ENCODE results near the gene GARIN5B. TPM values are rescaled to one million over a fixed set of nuclear protein-coding genes. Genes with fewer than 3 reads are reported as not detected.
"Not testable (repeated sequence)": the region's sequence is repeated elsewhere in the genome, so short reads cannot be mapped to it uniquely, and the experiment has no call there.

GARIN5B gene
- total and polyA plus RNA-seq, 2 of the 13 experiments (the other 11 are each of a cell fraction or from before 2014, with no cell fraction given), result not detected

- ATAC-seq (no peak), FAIRE-seq (no peak), DNase-seq (ENCODE audit: low spot score) (no peak)
- H3K27ac ChIP-seq (ENCODE audit: extremely low read length, insufficient read depth, low read length), result no peak overlapping the region
- BruUV-seq (replicated peaks), result no TSS peak
- POLR2A ChIA-PET, result no interaction called here
- intact Hi-C loops (cut with micrococcal nuclease; ENCODE audit: unreplicated experiment), result no loop called here
- in situ Hi-C loops (cut with HindIII; ENCODE audit: extremely low pct_ligation_motif_present, low pct_unique_long_range_greater_than_20kb), result no loop called here
- peaks cover 16% of the 10 kb centered on the region for H3K4me1 ChIP-seq (ENCODE audit: insufficient read depth, low read length)
- TF ChIP-seq RBFOX2 (IDR thresholded peaks at IDR 0.05; ENCODE audit: low read depth, low read length) (0 out of 2 replicates have a peak, but pooled peaks have one; percentile 24), HMG20B (CRISPR knock-in tag; conservative IDR thresholded peaks at IDR 0.05) (no peak)
- H3K27me3 ChIP-seq (ENCODE audit: control insufficient read depth in 1 of 2, insufficient read depth in 2 of 2, low read length in 2 of 2), result no peaks in the 10 kb centered on the region
- no peak overlapping the region for H3K4me2 ChIP-seq (ENCODE audit: low read depth, low read length)
- no peak overlapping the region for H3K4me3 ChIP-seq (replicated peaks in 1 of 3; ENCODE audit: insufficient read depth in 1 of 3, low read depth in 2 of 3, low read length in 3 of 3)
- peaks cover 16% of the 10 kb centered on the region for H3K79me2 ChIP-seq (ENCODE audit: insufficient read depth, low read length)
- H3K9me3 ChIP-seq (ENCODE audit: low read length), result no peaks in the 10 kb centered on the region
- H3K36me3 ChIP-seq (replicated peaks in 1 of 2; ENCODE audit: control insufficient read depth in 1 of 2, insufficient read depth in 2 of 2, low read length in 2 of 2), result peaks cover 9 to 26% of the 10 kb centered on the region in 2 experiments; a peak in 4 of 5 replicates
- CTCF ChIA-PET (ENCODE audit: low intra/inter-chr PET ratio, low total read pairs), result no interaction called here
- H3K9ac ChIP-seq (ENCODE audit: insufficient read depth, low read depth, low read length), result no peak overlapping the region
- no peak overlapping the region for H2AFZ ChIP-seq (ENCODE audit: low read length)
- no peaks in the 10 kb centered on the region for H4K20me1 ChIP-seq (ENCODE audit: insufficient read depth, low read length)
- WGBS (ENCODE audit: low lambda C conversion rate), result 89% methylated on average over 1 of the region's 2 CpGs
These were observed 39.4 kb upstream of the GARIN5B start for GRCh38 chr19:55402509-55402908.

- CTCF ChIA-PET (ENCODE audit: low intra/inter-chr PET ratio, low total read pairs); H3K27ac ChIP-seq (ENCODE audit: extremely low read length, insufficient read depth, low read length); H3K4me3 ChIP-seq (replicated peaks in 1 of 3; ENCODE audit: insufficient read depth in 1 of 3, low read depth in 2 of 3, low read length in 3 of 3); intact Hi-C loops (cut with micrococcal nuclease; ENCODE audit: unreplicated experiment); in situ Hi-C loops (cut with HindIII; ENCODE audit: extremely low pct_ligation_motif_present, low pct_unique_long_range_greater_than_20kb); DNase-seq (ENCODE audit: low spot score); BruUV-seq (replicated peaks); H3K9ac ChIP-seq (ENCODE audit: insufficient read depth, low read depth, low read length); H4K20me1 ChIP-seq (ENCODE audit: insufficient read depth, low read length); H3K27me3 ChIP-seq (ENCODE audit: control insufficient read depth in 1 of 2, insufficient read depth in 2 of 2, low read length in 2 of 2); H3K9me3 ChIP-seq (ENCODE audit: low read length); FAIRE-seq; POLR2A ChIA-PET; ATAC-seq; H3K4me2 ChIP-seq (ENCODE audit: low read depth, low read length); H2AFZ ChIP-seq (ENCODE audit: low read length): not testable (repeated sequence)
- Histone ChIP-seq H3K79me2 (ENCODE audit: insufficient read depth, low read length) (peaks cover 10% of the 10 kb centered on the region), H3K4me1 (ENCODE audit: insufficient read depth, low read length) (peaks cover 11% of the 10 kb centered on the region), H3K36me3 (replicated peaks in 1 of 2; ENCODE audit: control insufficient read depth in 1 of 2, insufficient read depth in 2 of 2, low read length in 2 of 2) (peaks cover 9 to 26% of the 10 kb centered on the region in 2 experiments; a peak in 4 of 5 replicates)
- TF ChIP-seq AGO2 (optimal IDR thresholded peaks at IDR 0.05; ENCODE audit: low read depth, low read length) (peak; percentile 39), RBFOX2 (IDR thresholded peaks at IDR 0.05; ENCODE audit: low read depth, low read length) (0 out of 2 replicates have a peak, but pooled peaks have one; percentile 43)
- WGBS (ENCODE audit: low lambda C conversion rate), result 96% methylated on average over 14 of the region's 28 CpGs
These were observed 38.3 kb upstream of the GARIN5B start for GRCh38 chr19:55401390-55401789.
